Fibroblast of upper back skin (primary cell): ENCODE measurements around the gene DBR1.

Experiments used
- DNase-seq: peaks from one replicate; pipeline ENCODE4 v3.0.0-alpha.2; 2013

DBR1 gene, protein sequence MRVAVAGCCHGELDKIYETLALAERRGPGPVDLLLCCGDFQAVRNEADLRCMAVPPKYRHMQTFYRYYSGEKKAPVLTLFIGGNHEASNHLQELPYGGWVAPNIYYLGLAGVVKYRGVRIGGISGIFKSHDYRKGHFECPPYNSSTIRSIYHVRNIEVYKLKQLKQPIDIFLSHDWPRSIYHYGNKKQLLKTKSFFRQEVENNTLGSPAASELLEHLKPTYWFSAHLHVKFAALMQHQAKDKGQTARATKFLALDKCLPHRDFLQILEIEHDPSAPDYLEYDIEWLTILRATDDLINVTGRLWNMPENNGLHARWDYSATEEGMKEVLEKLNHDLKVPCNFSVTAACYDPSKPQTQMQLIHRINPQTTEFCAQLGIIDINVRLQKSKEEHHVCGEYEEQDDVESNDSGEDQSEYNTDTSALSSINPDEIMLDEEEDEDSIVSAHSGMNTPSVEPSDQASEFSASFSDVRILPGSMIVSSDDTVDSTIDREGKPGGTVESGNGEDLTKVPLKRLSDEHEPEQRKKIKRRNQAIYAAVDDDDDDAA

DNA sequence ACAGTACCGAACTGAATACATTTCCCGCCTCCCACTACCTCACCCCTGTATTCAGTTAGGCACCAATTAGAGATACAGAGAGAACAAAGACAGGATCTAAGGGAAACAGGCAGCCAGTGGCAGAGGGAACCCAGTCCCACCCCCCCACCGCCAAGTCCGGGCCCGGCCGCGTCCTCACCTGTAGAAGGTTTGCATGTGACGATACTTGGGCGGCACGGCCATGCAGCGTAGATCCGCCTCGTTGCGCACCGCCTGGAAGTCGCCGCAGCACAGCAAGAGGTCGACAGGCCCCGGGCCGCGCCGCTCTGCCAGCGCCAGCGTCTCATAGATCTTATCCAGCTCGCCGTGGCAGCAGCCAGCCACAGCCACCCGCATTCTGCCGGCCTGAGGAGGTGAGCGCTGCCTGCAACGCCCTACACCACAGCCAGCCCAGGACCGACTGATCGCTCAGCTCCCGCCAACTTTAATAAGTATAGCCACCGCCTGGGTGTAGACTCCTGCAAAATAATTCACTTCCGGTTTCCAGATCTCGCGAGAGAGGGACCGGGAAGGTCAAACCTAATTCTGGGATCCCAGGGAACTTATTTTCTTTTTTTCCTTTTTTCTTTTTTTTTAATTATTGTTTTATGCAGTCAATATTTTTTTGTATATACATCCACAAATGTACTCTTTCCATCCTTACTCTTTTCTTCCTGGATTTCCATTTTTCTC is at the start of gene DBR1:
Gene DBR1, minus strand, starts transcription at position 501 of the 711 bp plus-strand sequence. Its CDS starts 126 bp downstream, at position 375.
- peak; percentile 89 for DNase-seq

GRCh38 chr3:138222942-138223287 is 48.2 kb upstream of the DBR1 start:
- DNase-seq: no peak

- no peak for DNase-seq
These were observed 47.6 kb upstream of the DBR1 start for GRCh38 chr3:138222131-138222941.

GRCh38 chr3:138220788-138221187 is 46.1 kb upstream of the DBR1 start:
- DNase-seq: no peak

- no peak for DNase-seq
These were observed 45.5 kb upstream of the DBR1 start for GRCh38 chr3:138220242-138220641.

- no peak for DNase-seq
These were observed 44.5 kb upstream of the DBR1 start for GRCh38 chr3:138219255-138219654.

- no peak for DNase-seq
These were observed 38.8 kb upstream of the DBR1 start for GRCh38 chr3:138213398-138214085.

DNA sequence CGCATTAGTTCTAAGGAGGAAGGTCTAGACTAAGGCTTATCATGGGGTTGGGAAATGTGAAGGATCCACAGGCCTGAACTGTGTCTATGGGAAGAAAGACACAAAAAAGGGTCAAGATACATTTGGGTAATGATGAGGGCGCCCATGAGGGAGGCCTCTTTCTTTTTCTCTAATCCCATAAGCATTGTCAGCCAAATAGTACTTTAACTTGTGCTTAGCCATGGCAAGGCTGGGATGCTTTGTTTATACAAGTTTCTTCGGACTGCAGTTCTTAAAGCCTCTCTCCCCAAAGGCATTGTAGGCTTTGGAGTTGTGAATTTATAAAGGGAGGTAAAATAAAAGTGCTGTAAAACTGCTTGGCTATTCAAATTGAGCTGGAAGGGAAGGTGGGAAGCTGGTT is 35.8 kb upstream of the DBR1 start:
- no peak for DNase-seq

GRCh38 chr3:138206196-138206595 is 31.5 kb upstream of the DBR1 start:
- DNase-seq: no peak

- no peak for DNase-seq
These were observed 30.8 kb upstream of the DBR1 start for GRCh38 chr3:138205527-138205926.

DNA sequence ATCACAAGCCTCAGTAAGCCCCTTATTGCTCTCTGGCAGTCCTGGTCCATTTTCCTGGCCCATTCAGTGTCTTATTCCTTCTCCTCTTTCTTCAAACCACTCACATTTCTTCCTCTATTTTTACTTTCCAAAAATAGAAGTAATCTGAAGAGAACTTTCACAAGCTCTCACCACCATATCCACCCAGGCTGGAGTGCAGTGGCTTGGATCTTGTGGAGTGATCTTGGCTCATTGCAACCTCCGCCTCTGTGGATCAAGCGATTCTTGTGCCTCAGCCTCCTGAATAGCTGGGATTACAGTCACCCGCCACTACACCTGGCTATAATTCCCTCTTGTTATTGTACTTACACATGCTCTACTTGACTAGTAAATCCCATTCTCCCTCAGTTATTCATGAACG is 29.2 kb upstream of the DBR1 start:
- no peak for DNase-seq

DNA sequence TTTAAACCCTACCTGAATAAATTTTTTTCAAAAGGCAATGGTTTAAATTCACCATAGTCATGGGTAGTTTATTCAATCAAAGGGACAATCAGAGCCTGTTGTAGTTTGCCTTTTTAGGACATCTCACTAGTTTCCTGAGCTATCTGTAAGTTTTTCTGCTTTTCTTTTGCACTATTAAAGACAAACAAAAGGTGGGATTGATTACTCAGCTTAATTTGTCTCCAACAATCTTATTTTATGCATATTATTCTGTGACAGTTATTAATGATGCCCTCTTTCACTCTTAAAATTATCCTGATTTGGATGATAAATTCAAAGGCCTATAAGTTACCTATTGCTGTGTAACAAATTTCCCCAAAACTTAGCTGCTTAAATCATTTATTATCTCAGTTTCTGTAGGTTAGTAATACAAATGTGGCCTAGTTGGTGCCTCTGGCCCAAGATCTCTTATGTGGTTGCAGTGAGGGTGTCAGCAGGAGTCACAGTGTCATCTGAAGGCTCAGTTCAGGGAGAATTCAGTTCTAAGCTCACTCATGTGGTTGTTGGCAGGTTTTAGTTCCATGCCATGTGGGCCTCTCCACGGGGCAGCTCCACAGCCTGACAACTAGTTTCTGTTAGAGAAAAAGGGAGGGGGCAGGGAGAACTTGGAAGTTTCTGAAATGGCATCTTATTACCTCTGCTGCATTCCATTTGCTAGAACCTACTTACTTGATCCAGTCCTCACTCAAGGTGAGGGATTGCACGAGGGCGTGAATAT is 28.4 kb upstream of the DBR1 start:
- DNase-seq: no peak

DNA sequence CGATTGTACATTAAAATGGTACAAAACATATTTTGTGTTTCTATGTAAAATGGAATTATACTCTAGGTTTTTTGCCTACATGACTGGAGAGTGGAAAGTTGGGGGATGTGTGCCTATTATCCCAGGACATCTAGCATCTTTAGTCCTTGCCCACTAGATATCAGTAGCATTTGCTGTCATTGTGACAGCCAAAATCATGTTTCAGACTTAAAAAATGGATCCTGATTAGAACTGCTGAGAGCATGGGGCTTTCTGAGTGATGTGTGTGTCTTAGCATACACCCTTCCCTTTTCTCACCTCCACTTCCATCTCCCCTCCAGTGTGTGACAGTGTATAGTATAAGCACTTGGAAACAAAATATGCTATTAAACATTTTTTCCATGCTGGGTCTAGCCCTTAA is 25.7 kb upstream of the DBR1 start:
- no peak for DNase-seq

- DNase-seq: no peak
These were observed 25.1 kb upstream of the DBR1 start for GRCh38 chr3:138199851-138200250.

DNA sequence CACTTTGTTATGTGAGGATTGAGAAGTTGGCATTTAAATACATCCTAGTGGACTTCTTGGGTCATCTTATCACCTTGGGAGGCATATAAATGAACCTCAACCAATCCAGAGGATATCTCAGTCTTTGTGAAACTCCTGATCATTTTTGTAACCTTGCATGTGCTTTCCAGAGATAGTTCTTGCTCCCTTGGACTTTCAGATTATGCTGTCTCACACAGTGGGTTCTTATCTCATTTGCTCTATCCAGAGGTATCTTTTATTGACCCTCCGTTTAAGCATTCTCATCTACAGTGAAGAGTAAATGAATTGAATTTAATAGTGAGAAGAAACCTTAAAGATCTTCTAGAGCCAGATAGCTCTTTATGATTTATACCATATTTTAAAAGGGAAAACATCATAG is 22.8 kb upstream of the DBR1 start:
- no peak for DNase-seq

GRCh38 chr3:138197058-138197457 is 22.3 kb upstream of the DBR1 start:
- peak; percentile 26 for DNase-seq

- DNase-seq: no peak
These were observed 21.3 kb upstream of the DBR1 start for GRCh38 chr3:138196023-138196422.

- DNase-seq: no peak
These were observed 20.8 kb upstream of the DBR1 start for GRCh38 chr3:138195481-138195880.

- DNase-seq: peak; percentile 55
These were observed 13.5 kb upstream of the DBR1 start for GRCh38 chr3:138188013-138188730.

GRCh38 chr3:138187296-138188012 is 12.7 kb upstream of the DBR1 start, which contains the start of gene ARMC8:
TSS of gene ARMC8 (plus strand) at chr3:138187301. CDS start at chr3:138187555, 254 bp downstream.
- DNase-seq: peak; percentile 23
